ENCODE data around the gene TSPAN12. TPM values are rescaled to one million over a fixed set of nuclear protein-coding genes. Genes with fewer than 3 reads are reported as not detected.
A peak's percentile ranks its signal among the peaks of the same experiment; 100 is the strongest.

The TSPAN12 gene
- total RNA-seq, 1 donor from 2014 or later = 25.3 TPM

GRCh38 chr7:120856621-120857352, 1.2 kb downstream of the TSPAN12 start:
- H3K4me3 Mint-ChIP-seq (ENCODE audit: low read depth) = peak overlapping the region; percentile 91
- no peaks in the 10 kb centered on the region for H3K27me3 Mint-ChIP-seq
- TF ChIP-seq, protein P1, sequence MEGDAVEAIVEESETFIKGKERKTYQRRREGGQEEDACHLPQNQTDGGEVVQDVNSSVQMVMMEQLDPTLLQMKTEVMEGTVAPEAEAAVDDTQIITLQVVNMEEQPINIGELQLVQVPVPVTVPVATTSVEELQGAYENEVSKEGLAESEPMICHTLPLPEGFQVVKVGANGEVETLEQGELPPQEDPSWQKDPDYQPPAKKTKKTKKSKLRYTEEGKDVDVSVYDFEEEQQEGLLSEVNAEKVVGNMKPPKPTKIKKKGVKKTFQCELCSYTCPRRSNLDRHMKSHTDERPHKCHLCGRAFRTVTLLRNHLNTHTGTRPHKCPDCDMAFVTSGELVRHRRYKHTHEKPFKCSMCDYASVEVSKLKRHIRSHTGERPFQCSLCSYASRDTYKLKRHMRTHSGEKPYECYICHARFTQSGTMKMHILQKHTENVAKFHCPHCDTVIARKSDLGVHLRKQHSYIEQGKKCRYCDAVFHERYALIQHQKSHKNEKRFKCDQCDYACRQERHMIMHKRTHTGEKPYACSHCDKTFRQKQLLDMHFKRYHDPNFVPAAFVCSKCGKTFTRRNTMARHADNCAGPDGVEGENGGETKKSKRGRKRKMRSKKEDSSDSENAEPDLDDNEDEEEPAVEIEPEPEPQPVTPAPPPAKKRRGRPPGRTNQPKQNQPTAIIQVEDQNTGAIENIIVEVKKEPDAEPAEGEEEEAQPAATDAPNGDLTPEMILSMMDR (IDR thresholded peaks at IDR 0.05; ENCODE audit: unreplicated experiment) = no peak
- H3K27ac Mint-ChIP-seq = peak overlapping the region; percentile 95
- no peaks in the 10 kb centered on the region for H3K9me3 Mint-ChIP-seq (ENCODE audit: low read depth)
- H3K4me1 Mint-ChIP-seq (ENCODE audit: low read depth) = peaks cover 23% of the 10 kb centered on the region
- peaks cover 4% of the 10 kb centered on the region for H3K36me3 Mint-ChIP-seq (ENCODE audit: insufficient read depth)
- DNase-seq (ENCODE audit: low spot score, unreplicated experiment) = peak; percentile 23

DNA sequence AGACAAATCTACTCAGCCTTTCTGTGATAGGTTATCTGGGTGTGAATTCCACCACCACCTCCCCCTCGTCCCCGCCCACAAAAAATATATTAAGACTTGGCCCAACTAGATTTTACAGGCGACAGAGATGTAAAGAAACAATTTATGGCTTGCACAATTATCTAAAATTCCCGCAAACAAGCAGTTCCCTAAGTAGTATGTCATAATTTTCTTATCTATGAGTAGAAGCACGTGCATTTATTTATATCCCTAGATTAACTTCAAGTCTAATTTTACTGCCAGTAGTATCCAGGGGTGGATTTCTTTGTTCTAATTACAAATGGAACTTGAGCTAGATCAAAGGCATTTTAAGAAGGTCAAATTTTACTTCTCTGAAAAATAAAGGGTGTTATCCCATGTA, 1.7 kb downstream of the TSPAN12 start:
- Mint-ChIP-seq H3K27me3 (no peaks in the 10 kb centered on the region), H3K9me3 (ENCODE audit: low read depth) (no peaks in the 10 kb centered on the region), H3K4me1 (ENCODE audit: low read depth) (peaks cover 23% of the 10 kb centered on the region), H3K36me3 (ENCODE audit: insufficient read depth) (peaks cover 4% of the 10 kb centered on the region), H3K27ac (peak overlapping the region; percentile 95), H3K4me3 (ENCODE audit: low read depth) (peak overlapping the region; percentile 91)
- TF ChIP-seq, protein P1 (IDR thresholded peaks at IDR 0.05; ENCODE audit: unreplicated experiment) = no peak
- DNase-seq (ENCODE audit: low spot score, unreplicated experiment) = no peak

GRCh38 chr7:120852700-120853099, 5.2 kb downstream of the TSPAN12 start:
- TF ChIP-seq, protein P1 (IDR thresholded peaks at IDR 0.05; ENCODE audit: unreplicated experiment) = no peak
- Mint-ChIP-seq H3K27me3 (no peaks in the 10 kb centered on the region), H3K9me3 (ENCODE audit: low read depth) (no peaks in the 10 kb centered on the region), H3K4me1 (ENCODE audit: low read depth) (peaks cover 19% of the 10 kb centered on the region), H3K27ac (peak overlapping the region; percentile 90), H3K36me3 (ENCODE audit: insufficient read depth) (peaks cover 4% of the 10 kb centered on the region), H3K4me3 (ENCODE audit: low read depth) (no peak overlapping the region)
- no peak for DNase-seq (ENCODE audit: low spot score, unreplicated experiment)

- no peaks in the 10 kb centered on the region for H3K27me3 Mint-ChIP-seq
- TF ChIP-seq, protein P1 (IDR thresholded peaks at IDR 0.05; ENCODE audit: unreplicated experiment) = no peak
- DNase-seq (ENCODE audit: low spot score, unreplicated experiment) = no peak
- peaks cover 19% of the 10 kb centered on the region for H3K9me3 Mint-ChIP-seq (ENCODE audit: low read depth)
- H3K4me1 Mint-ChIP-seq (ENCODE audit: low read depth) = peaks cover 20% of the 10 kb centered on the region
- no peak overlapping the region for H3K4me3 Mint-ChIP-seq (ENCODE audit: low read depth)
- peaks cover 45% of the 10 kb centered on the region for H3K36me3 Mint-ChIP-seq (ENCODE audit: insufficient read depth)
- no peak overlapping the region for H3K27ac Mint-ChIP-seq
Measured at GRCh38 chr7:120843109-120843508, 14.8 kb downstream of the TSPAN12 start.

DNA sequence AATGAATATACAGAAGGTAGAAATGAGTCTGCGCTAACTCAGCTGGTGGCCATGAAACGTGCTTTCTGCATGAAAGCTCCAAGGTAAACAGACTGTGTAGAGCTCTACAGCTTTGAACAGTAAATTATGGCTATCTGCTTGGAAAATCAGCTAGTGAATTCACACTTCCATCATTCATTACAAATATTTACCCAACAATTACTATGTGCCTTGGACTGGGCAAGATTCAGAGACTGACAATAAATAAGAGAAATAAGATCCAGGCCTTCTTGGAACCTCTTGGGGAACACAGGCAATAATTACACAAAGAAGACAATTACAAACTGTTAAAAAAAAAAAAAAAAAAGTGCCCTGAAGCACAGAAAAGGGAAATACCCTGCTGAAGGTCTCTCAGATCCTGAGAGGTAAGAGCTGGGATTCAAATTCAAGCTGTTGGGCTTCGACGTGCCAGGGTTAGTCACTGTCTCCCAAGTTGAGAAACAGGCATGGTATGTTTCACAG, 15.8 kb downstream of the TSPAN12 start:
- H3K4me3 Mint-ChIP-seq (ENCODE audit: low read depth) = no peak overlapping the region
- no peak for DNase-seq (ENCODE audit: low spot score, unreplicated experiment)
- peaks cover 19% of the 10 kb centered on the region for H3K9me3 Mint-ChIP-seq (ENCODE audit: low read depth)
- H3K4me1 Mint-ChIP-seq (ENCODE audit: low read depth) = peaks cover 20% of the 10 kb centered on the region
- H3K27ac Mint-ChIP-seq = peak overlapping the region; percentile 50
- H3K36me3 Mint-ChIP-seq (ENCODE audit: insufficient read depth) = peaks cover 47% of the 10 kb centered on the region
- no peaks in the 10 kb centered on the region for H3K27me3 Mint-ChIP-seq
- TF ChIP-seq, protein P1 (IDR thresholded peaks at IDR 0.05; ENCODE audit: unreplicated experiment) = no peak
